DMS53 (cell line): Measurements from ENCODE around the gene PCDHB13.
"Not testable (repeated sequence)": the region's sequence is repeated elsewhere in the genome, so short reads cannot be mapped to it uniquely, and the experiment has no call there.

Experiments
- DNase-seq: peaks from one replicate; lab custom pipeline; 2025; lab: John Stamatoyannopoulos, UW

The PCDHB13 gene

GRCh38 chr5:141213656-141214339 is at the start of gene PCDHB13:
Gene PCDHB13 (plus strand): TSS chr5:141213919. CDS start chr5:141214124, 205 bp downstream.
- peak; percentile 84 for DNase-seq

- peak; percentile 73 for DNase-seq
Observed at GRCh38 chr5:141172381-141173204, 41.1 kb upstream of the PCDHB13 start, which contains the start of gene PCDHB7. Gene PCDHB7 (plus strand): TSS chr5:141172644. CDS start chr5:141172836, 192 bp downstream.

GRCh38 chr5:141174291-141175104 is 39.2 kb upstream of the PCDHB13 start:
- not testable (repeated sequence) for DNase-seq

GRCh38 chr5:141175933-141176332 is 37.8 kb upstream of the PCDHB13 start:
- no peak for DNase-seq

GRCh38 chr5:141177577-141178191 is 36.0 kb upstream of the PCDHB13 start, which contains the start of gene PCDHB8:
Gene PCDHB8 (plus strand): TSS chr5:141177790. CDS start chr5:141178035, 245 bp downstream.
- DNase-seq, result peak; percentile 62

GRCh38 chr5:141179371-141179770 is 34.3 kb upstream of the PCDHB13 start:
- DNase-seq, result not testable (repeated sequence)

GRCh38 chr5:141179876-141180275 is 33.8 kb upstream of the PCDHB13 start:
- not testable (repeated sequence) for DNase-seq

GRCh38 chr5:141180313-141180712 is 33.4 kb upstream of the PCDHB13 start:
- DNase-seq, result no peak

- peak; percentile 78 for DNase-seq
Observed at GRCh38 chr5:141182248-141182647, 31.5 kb upstream of the PCDHB13 start, which contains the start of gene PCDHB16. Gene PCDHB16 (plus strand): TSS chr5:141182387. CDS start chr5:141182560, 173 bp downstream.

GRCh38 chr5:141184117-141184855 is 29.4 kb upstream of the PCDHB13 start:
- not testable (repeated sequence) for DNase-seq

GRCh38 chr5:141186897-141187512 is 26.7 kb upstream of the PCDHB13 start, which contains the start of gene PCDHB9:
Gene PCDHB9 (plus strand): TSS chr5:141187161. CDS start chr5:141187319, 158 bp downstream.
- DNase-seq, result peak; percentile 55

- DNase-seq, result not testable (repeated sequence)
Observed at GRCh38 chr5:141188682-141189081, 25.0 kb upstream of the PCDHB13 start.

- not testable (repeated sequence) for DNase-seq
Observed at GRCh38 chr5:141189131-141189530, 24.6 kb upstream of the PCDHB13 start.

GRCh38 chr5:141192110-141192725 is 21.5 kb upstream of the PCDHB13 start, which contains the start of gene PCDHB10:
Gene PCDHB10 (plus strand): TSS chr5:141192353. CDS start chr5:141192553, 200 bp downstream.
- peak; percentile 66 for DNase-seq

GRCh38 chr5:141194332-141194731 is 19.4 kb upstream of the PCDHB13 start:
- not testable (repeated sequence) for DNase-seq

- DNase-seq, result no peak
Observed at GRCh38 chr5:141196363-141196762, 17.4 kb upstream of the PCDHB13 start.

- peak; percentile 62 for DNase-seq
Observed at GRCh38 chr5:141199359-141200235, 14.1 kb upstream of the PCDHB13 start, which contains the start of gene PCDHB11. Gene PCDHB11 (plus strand): TSS chr5:141199627. CDS start chr5:141199775, 148 bp downstream.

- DNase-seq, result not testable (repeated sequence)
Observed at GRCh38 chr5:141201126-141201525, 12.6 kb upstream of the PCDHB13 start.
